PC-9 (cell line): Measurements from ENCODE around the gene MOCS3.

Experiments
- CTCF ChIP-seq: fragments of 200-600 bp; sonication (generic); conservative IDR thresholded peaks from 2 replicates; pipeline ENCODE4 v1.6.1; 2017; ENCODE audit warnings: mixed run types, antibody characterized with exemption, mild to moderate bottlenecking, moderate library complexity
- EZH2 ChIP-seq: fragments of 200-600 bp; sonication (generic); IDR thresholded peaks from 2 replicates; pipeline ENCODE4 v1.8.0; 2017; ENCODE audit warnings: antibody characterized with exemption, low read depth

- TF ChIP-seq CTCF, result no peak
- TF ChIP-seq EZH2, result no peak
These were observed 24.7 kb downstream of the MOCS3 start for GRCh38 chr20:50983321-50983720.
